GM19351 (cell line): ENCODE measurements around the gene CRYBG3.
"Not testable (repeated sequence)": the region's sequence is repeated elsewhere in the genome, so short reads cannot be mapped to it uniquely, and the experiment has no call there.

ENCODE experiments used
- ATAC-seq: cut with Tn5 transposase; IDR thresholded peaks from one replicate; pipeline ENCODE4 v1.9.1; 2021; ENCODE audit warnings: mild to moderate bottlenecking, moderate library complexity; ENCODE audit not compliant: unreplicated experiment

The CRYBG3 gene

DNA sequence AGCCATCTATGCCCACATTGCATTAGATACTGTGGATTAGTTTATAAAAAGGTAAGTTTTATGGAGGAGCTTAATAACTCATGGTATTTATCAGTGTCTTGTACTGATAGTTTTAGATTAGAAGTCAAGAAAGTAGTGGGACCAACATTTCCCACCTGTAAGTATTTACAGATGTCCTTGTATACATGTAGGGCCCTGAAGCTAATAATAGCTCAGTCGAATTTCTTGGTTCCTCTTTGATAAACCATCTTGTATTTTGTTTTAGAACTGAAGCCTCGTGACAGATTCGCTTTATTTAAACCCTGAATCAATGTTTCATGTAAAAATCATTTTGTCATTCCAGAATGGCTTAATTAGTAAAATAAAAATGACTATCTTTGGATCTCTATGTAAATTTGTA lies 73.4 kb downstream of the CRYBG3 start:
- peak; percentile 91 for ATAC-seq

DNA sequence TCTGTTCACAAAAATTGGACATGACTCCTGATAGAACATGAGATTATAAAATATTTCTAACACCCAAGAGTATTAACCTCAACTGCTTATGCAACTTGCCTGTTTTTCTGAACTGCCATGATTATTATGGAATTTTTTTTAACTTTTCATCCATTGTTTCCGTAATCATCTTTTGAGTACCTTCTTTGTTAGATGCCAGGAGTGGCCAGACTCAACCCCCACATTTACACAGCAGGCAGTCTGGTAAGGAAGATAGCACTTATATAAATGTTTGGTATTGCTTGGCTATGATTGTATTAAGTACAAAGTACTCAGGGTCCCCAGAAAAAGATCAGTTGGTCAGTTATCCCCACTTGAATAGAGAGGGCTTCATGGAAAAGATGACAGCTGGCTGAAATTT lies 74.3 kb downstream of the CRYBG3 start:
- ATAC-seq = no peak

DNA sequence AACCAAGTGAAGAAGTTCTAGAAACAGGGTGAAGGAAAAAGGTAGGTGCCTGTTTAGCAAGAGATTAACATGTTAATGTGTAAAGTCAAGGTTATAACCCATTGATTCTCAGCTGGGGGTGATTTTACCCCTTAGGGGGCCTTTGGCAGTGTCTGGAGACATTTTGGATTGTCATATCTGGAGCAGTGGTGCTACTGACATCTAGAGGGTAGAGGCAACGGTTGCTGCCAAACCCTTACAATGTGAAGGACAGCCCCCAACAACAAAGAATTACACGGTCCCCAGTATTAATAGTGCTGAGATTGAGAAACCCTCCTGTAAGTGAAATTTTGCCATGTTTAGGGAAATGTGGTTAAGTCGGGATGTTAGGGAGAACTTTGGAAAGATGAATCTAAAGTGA lies 74.7 kb downstream of the CRYBG3 start:
- no peak for ATAC-seq

DNA sequence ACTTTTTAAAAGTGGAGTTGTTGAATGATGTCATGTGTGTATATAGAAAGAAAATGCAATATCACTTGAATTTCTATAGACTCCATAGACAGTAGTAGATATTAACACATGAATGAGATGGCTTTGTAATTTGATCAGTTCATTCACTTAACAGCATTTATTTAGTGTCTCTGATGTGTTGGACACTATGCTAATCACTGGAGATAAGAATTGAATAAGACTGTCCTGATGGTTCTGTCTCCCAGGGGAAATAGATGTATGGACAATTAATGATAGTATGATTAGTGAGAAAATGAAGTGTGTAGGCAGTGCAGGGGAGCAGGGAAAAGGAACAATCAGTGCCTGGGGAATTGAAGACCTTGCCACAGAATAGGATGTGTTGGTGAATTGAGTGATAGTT lies 77.5 kb downstream of the CRYBG3 start:
- ATAC-seq = no peak

DNA sequence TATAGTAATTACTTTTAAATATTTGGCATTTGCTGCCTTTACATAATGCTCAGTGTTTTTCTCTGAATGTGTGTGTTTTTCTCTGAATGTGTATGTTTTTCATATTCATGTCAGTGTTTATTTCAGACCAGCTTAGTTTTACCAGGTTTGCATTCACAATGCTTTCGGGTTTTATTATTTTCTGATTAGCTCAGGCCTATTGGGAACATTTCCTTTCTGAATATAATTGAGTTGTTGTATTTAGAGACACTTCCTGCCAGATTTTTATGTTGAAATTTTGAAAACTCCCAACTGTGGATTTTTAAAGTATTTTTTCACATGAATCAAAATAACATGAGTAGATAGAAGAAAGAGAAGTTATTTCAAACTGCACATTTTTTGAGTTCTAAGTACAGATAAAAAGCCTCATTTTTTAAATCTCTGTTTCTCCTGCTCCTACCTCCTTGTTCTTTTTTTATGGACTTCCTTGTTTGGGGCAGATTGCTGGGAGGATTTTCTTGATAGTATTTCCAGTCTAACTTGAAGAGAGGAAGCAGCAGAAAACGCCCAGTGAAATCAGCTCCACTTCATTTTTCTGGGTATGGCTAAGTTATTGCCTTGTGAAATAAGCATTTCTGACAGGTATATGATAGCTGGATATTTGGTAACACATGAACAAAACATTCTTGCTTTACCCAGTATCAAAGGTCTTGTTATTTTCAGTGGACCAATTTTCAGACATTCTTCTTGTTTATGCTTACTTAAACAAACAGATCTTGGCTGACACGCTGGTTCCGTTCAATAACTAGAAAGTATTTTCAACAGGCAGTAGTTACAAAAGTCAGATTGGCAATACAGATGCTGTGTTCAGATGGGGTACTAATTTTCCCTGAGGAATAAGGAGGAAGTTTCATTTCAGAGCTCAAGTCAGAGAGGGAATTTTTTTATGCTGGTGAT lies 79.8 kb downstream of the CRYBG3 start:
- ATAC-seq = no peak

DNA sequence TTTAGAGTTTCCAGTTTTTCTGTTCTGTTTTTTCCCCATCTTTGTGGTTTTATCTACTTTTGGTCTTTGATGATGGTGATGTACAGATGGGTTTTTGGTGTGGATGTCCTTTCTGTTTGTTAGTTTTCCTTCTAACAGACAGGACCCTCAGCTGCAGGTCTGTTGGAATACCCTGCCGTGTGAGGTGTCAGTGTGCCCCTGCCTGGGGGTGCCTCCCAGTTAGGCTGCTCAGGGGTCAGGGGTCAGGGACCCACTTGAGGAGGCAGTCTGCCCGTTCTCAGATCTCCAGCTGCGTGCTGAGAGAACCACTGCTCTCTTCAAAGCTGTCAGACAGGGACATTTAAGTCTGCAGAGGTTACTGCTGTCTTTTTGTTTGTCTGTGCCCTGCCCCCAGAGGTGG lies 88.0 kb downstream of the CRYBG3 start:
- ATAC-seq = not testable (repeated sequence)

DNA sequence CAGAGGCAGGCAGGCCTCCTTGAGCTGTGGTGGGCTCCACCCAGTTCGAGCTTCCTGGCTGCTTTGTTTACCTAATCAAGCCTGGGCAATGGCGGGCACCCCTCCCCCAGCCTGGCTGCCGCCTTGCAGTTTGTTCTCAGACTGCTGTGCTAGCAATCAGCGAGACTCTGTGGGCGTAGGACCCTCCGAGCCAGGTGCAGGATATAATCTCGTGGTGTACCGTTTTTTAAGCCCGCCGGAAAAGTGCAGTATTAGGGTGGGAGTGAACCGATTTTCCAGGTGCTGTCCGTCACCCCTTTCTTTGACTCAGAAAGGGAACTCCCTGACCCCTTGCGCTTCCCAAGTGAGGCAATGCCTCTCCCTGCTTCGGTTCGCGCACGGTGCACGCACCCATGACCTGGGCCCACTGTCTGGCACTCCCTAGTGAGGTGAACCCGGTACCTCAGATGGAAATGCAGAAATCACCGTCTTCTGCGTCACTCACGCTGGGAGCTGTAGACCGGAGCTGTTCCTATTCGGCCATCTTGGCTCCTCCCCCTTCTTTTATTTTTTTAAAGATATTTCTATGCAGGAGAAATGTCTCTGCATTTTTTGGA lies 88.5 kb downstream of the CRYBG3 start:
- peak; percentile 39 for ATAC-seq

DNA sequence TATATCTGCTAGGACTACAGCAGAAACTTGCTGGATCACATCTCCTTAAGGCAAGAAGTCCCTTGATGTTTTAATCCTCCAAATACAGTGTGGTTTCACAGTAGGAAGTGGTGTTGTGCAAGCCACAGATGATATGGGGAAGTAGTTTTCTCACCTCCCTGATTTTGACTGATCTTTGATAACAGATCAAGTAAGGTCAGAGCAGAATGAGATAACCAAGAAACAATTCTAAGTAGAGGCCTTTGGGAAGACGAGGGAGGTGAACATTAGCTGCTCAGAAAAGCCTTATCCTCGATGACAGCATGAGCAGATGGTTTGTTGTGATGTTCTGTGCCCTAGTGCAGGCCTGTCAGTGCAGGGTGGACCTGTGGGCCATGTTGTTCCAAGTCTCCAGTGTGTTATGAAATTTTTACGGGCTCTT lies 89.1 kb downstream of the CRYBG3 start:
- ATAC-seq = peak; percentile 77

DNA sequence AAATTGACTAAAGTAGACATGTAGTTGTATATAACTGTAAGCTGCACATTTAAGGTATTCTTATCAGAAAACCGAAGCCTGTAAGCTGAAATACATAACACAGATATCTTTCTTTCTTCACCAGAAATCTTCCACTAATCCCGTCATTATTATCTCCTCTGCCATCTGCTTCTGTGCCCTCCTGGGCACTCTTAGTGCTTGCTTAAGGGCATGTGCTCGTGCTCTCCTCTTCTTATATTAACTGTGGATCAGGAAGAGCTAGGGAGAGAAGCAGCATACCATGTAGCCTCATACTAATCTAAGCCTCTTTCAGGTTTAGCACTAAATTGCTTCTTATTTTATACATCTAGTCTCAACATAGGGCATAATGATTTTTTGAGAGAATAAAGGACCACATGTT lies 89.6 kb downstream of the CRYBG3 start:
- ATAC-seq = no peak

DNA sequence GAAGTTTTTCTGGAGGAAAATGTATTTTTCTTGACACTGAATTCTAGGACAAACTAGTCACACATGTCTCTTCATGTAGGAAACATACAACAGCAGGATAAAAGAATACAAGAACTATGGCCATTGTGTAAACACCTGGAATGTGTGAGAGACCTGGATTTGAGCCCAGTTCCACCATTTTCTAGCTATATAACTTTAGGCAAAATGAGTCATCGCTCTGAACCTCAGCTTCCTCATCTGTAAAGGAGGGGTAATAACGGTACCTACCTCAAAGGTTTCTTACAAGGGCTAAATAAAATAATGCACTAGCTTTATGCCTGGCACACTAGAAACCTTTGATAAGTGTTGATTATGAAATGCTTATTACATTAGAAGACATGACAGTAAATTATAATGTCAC lies 92.6 kb downstream of the CRYBG3 start:
- no peak for ATAC-seq

DNA sequence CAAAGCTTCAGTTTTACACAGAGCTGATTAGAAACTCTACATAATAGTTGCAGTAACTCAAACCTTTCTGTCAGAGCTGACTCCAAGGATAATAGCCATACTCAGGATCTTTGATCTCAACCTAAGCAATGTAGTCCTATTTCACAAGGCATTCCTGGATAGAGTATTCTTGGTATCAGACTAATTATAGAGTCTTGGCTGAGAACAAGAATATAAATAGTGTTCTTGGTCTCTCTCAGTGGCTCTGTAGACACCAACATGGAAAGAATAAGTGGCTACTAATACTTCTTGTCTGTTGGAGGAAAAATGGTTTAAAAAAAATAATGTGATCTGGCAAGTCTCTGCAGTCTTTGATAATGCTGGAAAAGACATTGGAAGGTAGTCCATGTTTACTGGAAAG lies 94.8 kb downstream of the CRYBG3 start:
- ATAC-seq = no peak

DNA sequence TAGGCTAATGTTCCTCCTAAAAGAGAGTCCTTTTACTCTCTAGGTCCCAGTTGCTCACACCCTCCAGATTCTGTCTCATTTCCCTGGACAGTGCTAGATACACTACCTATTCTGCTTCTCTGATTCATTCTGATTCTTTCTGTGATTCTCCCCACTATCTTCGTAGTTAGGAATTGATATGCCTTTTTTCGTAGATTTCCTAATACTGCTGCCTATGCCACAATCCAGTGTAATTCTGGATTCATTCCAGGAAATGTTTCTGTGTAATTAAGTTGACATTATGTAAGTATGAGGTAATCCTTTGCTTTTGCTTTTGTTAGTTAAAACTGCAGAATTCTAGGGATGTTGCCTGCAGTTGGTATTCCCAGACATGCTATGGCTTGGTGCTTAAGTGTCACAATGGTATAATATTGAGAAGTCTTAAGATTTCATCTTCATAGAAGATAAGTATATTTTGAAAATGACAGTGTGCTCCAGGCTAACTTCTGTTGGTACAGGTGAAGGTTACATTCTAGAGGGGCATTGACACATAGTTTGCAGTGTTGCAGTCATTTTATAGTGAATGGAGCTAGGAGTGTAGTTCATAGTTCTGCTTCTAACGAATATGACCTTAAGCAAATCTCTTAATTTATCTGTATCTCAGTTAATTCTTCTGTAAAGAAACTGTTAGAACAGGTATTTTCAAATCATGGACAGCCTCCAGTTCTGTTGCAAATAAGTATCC lies 96.2 kb downstream of the CRYBG3 start:
- no peak for ATAC-seq

DNA sequence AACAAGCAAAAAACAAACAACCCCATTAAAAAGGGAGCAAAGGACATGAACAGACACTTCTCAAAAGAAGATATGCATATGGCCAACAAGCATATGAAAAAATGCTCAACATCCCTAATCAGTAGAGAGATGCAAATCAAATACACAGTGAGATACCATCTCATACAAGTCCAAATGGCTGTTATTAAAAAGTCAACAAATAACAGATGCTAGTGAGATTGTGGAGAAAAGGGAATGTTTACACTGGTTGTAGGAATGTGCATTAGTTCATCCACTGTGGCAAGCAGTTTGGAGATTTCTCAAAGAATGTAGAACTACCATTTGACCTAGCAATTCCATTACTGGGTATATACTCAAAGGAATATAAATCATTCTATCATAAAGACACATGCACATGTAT lies 105.9 kb downstream of the CRYBG3 start:
- ATAC-seq = no peak

DNA sequence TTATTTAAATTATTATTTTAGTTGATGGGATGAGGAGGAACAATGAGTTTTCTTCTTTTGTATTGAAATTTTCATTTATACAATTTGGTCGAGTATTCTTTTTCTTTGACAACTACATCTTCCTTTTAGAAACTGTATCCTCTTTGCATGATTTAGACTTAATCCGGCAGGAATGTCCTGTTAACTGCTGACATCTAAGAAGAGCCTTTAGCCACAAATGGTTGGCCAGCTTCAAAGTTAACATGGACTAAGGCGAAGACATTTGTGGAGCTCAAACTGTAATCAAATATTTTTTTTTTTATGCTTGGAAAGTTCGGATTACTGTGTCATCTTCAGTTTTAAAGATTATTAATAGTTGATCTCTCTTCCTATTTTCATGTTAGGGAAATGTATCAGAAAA lies 107.2 kb downstream of the CRYBG3 start:
- no peak for ATAC-seq

DNA sequence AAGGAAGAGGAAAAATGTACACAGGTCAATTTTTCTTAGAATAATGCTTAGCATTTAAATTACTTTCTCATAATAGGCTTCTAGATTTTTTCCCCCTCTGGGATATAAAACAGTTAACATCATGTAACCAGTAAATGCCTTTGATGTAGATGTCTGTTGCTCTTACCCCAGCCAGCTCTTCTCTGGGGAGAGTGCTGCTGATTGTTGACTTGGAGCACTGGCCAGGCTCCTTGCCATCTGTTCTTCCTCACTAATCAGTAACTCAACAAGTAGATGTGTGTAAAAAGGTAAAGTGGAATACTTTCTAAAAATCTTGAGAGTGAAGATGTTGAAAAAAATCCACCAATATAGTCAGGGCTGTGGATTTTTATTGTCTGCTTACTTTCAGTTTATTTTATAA lies 108.2 kb downstream of the CRYBG3 start:
- ATAC-seq = no peak

DNA sequence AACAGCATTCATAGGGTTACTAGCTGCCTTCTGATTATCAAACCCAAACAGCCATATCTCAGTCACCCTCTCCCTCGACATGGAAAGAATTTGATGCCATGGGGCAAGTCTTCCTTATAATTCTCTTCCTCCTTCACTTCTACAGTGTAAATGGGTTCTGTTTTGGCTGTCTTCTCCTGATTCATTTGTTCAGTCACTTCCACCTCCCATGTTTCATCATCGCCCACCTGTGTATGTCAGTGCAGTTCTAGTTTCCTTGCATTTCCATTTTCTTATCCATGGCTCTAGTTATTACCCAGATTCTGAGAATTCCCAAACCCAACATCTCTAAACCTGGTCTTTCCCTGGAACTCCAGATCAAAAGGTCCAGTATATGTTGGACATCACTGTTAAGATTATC lies 109.4 kb downstream of the CRYBG3 start:
- no peak for ATAC-seq

DNA sequence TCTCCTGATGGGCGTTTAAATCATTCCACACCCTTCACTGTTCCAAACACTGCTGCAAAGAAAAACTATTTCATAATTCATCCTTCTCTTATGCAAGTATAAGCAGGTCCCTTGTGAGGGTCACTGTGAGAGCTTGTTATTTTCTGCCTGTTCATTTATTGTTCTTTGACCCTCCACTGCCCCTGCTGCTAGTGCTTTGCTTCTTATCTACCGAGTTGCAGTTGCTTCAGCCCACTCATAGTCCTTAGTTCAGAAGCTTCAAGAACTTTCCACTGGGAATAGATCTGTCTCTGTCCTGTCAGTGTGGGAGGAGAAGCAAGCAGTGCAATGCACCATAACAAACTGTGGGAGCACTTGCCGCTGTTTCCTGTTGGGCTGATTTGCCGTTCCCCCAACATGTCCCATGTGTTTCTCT lies 110.6 kb downstream of the CRYBG3 start:
- no peak for ATAC-seq

DNA sequence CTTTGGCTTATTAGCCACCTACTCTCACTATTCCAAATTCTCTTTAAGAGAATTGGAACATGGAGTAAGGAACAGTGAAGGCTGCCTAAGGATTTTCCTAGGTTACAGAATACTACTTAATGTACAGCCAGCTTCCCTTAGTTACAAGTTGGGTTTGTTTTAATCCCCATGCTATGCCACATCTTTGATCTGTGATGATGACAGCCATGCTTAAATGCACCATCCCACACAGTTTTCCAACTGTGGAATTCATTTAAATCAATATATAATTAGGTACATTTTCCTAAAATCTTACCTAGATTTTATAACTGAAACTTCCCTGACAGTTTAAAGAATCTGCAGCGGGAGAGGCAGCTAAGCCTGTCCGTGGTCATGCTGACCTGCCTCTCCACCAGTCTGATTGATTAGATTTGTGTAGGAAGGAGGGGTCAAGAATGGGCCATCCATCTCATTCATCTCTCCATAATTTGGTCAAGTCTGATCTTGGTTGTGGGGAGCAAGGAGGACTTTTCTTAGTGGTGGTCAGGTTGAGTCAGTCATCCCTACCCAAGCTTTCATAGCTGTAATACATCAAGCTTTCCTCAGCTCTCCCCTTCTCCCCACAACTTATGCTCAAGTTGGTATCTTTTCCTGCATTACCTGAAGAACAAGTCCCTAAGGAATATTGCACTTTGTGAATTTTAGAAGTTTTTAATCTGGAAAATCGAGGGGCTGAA lies 113.3 kb downstream of the CRYBG3 start:
- no peak for ATAC-seq

DNA sequence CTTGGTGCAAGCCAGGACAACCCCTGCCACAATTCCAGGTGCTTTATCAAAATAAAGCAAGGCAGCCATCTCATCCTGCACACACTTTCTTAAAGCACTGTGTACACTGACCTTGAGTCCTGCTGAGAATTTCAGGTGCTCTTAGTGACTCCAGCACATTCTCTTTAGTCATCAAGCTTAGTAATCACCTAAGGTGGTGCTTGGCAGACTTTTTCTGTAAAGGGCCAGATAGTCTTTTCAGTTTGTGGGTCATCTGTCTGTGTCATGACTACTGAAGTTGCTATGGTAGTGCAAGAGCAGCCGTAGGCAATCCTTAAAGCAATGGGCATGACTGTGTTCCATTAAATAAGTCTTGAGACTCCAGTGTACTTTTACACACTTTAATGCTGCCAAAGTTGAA lies 114.0 kb downstream of the CRYBG3 start:
- no peak for ATAC-seq

DNA sequence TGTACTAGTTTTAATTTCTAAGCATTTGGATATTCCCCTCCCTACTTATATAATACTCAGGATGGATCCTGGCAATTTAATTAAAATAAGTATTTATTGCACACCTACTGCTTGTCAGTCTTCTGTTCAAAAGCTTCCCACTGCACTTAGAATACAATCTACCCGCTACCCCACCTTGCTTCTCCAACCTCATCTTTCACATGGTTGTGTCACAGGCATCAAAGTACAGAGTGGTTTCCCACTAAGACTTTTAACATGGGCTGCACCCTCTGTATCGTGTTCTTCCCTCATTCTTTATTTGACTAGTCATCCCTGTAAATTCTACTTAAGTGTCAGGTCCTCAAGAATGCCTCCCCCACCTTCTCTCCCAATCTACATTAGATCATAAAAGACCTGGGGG lies 115.4 kb downstream of the CRYBG3 start:
- no peak for ATAC-seq

DNA sequence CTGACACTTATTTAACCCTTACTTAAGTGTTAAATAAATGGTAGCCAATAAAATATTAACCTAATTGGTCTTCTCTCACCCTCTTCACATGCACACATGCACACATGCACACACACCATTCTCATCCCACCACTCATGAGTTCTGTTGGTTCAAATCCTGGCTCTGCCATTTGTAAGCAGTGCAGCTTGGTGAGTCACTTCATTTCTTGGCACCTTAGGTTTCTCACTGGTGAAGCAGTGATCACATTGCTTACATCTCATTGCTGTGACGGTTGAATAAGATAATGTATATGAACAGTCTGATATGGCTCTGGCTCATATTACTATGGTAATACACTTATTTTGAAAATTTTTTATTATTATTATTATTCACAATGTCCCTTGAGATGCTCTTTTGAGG lies 116.6 kb downstream of the CRYBG3 start:
- no peak for ATAC-seq
